B cell (primary cell): ENCODE data around the gene BBS7. TPM values are rescaled to one million over a fixed set of nuclear protein-coding genes. Genes with fewer than 3 reads are reported as not detected.

ENCODE experiments used
- ATAC-seq: fragments of 200-7000 bp; cut with Tn5 transposase; one replicate; pipeline ENCODE4 v1.10.0; 2021; ENCODE audit warnings: low read depth, mild to moderate bottlenecking, moderate number of reproducible peaks, moderate library complexity
- CTCF ChIA-PET: fragments of 350-600 bp; sonication (Branson Sonifier 250); formaldehyde crosslinking; loops from one replicate; lab custom pipeline; 2021; ENCODE audit warnings: antibody characterized with exemption, inconsistent platforms; lab: Charles Lee
- POLR2A ChIA-PET: fragments of 350-600 bp; sonication (Branson Sonifier 250); formaldehyde crosslinking; loops from one replicate; lab custom pipeline; 2021; ENCODE audit warnings: antibody characterized with exemption; lab: Charles Lee
- DNase-seq: peaks from one replicate; pipeline ENCODE4 v3.0.0; 2013
- H2AFZ ChIP-seq: 2 replicates; pipeline ENCODE4 v1.6.1; 2012; ENCODE audit warnings: mild to moderate bottlenecking, low read depth, low read length; ENCODE audit not compliant: insufficient read depth, poor library complexity, severe bottlenecking
- H3K27ac ChIP-seq, 2 donors: 1 replicate in 1 of 2; 2 replicates in 1 of 2; pipeline ENCODE4 v1.5.1; 2012 to 2013; ENCODE audit warnings: low read length in 2 of 2, mild to moderate bottlenecking in 2 of 2, moderate library complexity in 1 of 2
- H3K27me3 ChIP-seq, 4 experiments: fragments of 200-600 bp in 1 of 4; sonication (generic) in 1 of 4; replicated peaks in 1 of 4; 1 replicate in 2 of 4; 2 replicates in 2 of 4; pipeline versions ENCODE4 v1.6.1 to v1.7.0; 2013 to 2016; ENCODE audit warnings: low read length in 3 of 4, mild to moderate bottlenecking in 2 of 4, mixed read lengths in 1 of 4, moderate library complexity in 1 of 4; ENCODE audit not compliant: insufficient read depth in 4 of 4, control insufficient read depth in 3 of 4; ENCODE audit errors: control extremely low read depth in 1 of 4
- H3K36me3 ChIP-seq, 2 experiments: replicated peaks in 1 of 2; 1 replicate in 1 of 2; 2 replicates in 1 of 2; pipeline versions ENCODE4 v1.6.1 to v1.7.1; 2013; ENCODE audit warnings: low read length in 1 of 2; ENCODE audit not compliant: insufficient read depth in 2 of 2, control insufficient read depth in 1 of 2; ENCODE audit errors: control extremely low read depth in 1 of 2, extremely low read depth in 1 of 2
- H3K4me1 ChIP-seq, 2 donors: fragments of 200-600 bp in 1 of 2; sonication (generic) in 1 of 2; 1 replicate in 1 of 2; 2 replicates in 1 of 2; pipeline versions ENCODE4 v1.5.1 to v1.6.1; 2013 to 2017; ENCODE audit warnings: low read length in 2 of 2; ENCODE audit not compliant: control insufficient read depth in 2 of 2, insufficient read depth in 2 of 2
- H3K4me2 ChIP-seq: replicated peaks from 2 replicates; pipeline ENCODE3; 2012; ENCODE audit warnings: mild to moderate bottlenecking, low read depth, low read length; ENCODE audit not compliant: poor library complexity, severe bottlenecking
- H3K4me3 ChIP-seq, 5 experiments: fragments of 200-600 bp in 1 of 5; sonication (generic) in 1 of 5; 1 replicate in 3 of 5; 2 replicates in 2 of 5; pipeline versions ENCODE4 v1.5.1 to v1.7.0; 2011 to 2016; ENCODE audit warnings: low read length in 4 of 5, mild to moderate bottlenecking in 4 of 5, low read depth in 2 of 5, control low read depth in 1 of 5, moderate library complexity in 1 of 5; ENCODE audit not compliant: insufficient read depth in 1 of 5; ENCODE audit errors: control extremely low read depth in 1 of 5, extremely low read depth in 1 of 5
- H3K79me2 ChIP-seq: fragments of 200-600 bp; sonication (generic); one replicate; pipeline ENCODE4 v1.6.0; 2016; ENCODE audit warnings: low read length; ENCODE audit not compliant: control insufficient read depth, insufficient read depth
- H3K9ac ChIP-seq: fragments of 200-600 bp; sonication (generic); 2 replicates; pipeline ENCODE4 v1.6.1; 2017; ENCODE audit warnings: mild to moderate bottlenecking, low read length, moderate library complexity
- H3K9me3 ChIP-seq, 3 donors: one replicate each; pipeline versions ENCODE4 v1.6.1 to v1.7.1; 2013; ENCODE audit warnings: low read length in 2 of 3; ENCODE audit not compliant: control insufficient read depth in 2 of 3, insufficient read depth in 1 of 3; ENCODE audit errors: control extremely low read depth in 1 of 3
- H4K20me1 ChIP-seq: 2 replicates; pipeline ENCODE4 v1.6.0; 2012; ENCODE audit warnings: mild to moderate bottlenecking, low read length; ENCODE audit not compliant: insufficient read depth, control insufficient read depth, poor library complexity, severe bottlenecking
- H3K27ac Mint-ChIP-seq: one replicate; pipeline ENCODE4 v1.8.0; 2021; ENCODE audit warnings: mixed read lengths
- H3K27me3 Mint-ChIP-seq: one replicate; pipeline ENCODE4 v1.8.0; 2021; ENCODE audit warnings: mixed read lengths
- H3K4me1 Mint-ChIP-seq: one replicate; pipeline ENCODE4 v1.8.0; 2021; ENCODE audit warnings: mixed read lengths
- H3K4me3 Mint-ChIP-seq: one replicate; pipeline ENCODE4 v1.8.0; 2021; ENCODE audit warnings: mixed read lengths
- H3K9me3 Mint-ChIP-seq: one replicate; pipeline ENCODE4 v1.8.0; 2022; ENCODE audit warnings: mixed read lengths; ENCODE audit not compliant: insufficient read depth
- EZH2 ChIP-seq: IDR thresholded peaks from 2 replicates; pipeline ENCODE4 v1.6.1; 2012; ENCODE audit warnings: borderline replicate concordance, low read depth, mild to moderate bottlenecking, moderate library complexity, low read length; ENCODE audit not compliant: insufficient read depth, poor library complexity, severe bottlenecking
- WGBS: methylation state at CpG from one replicate; pipeline ENCODE4 v1.1.5; 2013; ENCODE audit warnings: missing lambda C conversion rate; ENCODE audit not compliant: insufficient coverage; 5-methylcytosine and 5-hydroxymethylcytosine counted together
- intact Hi-C: fragments of 100-400 bp; cut with micrococcal nuclease; formaldehyde crosslinking; loops from one replicate; pipeline ENCODE4 v1.10.0; 2022
- polyA plus RNA-seq: library from polyadenylated mRNA; depleted of rRNA; stranded (reverse); fragments of >200 nt; gene quantifications from 2 replicates; pipeline ENCODE4 v1.2.3, GENCODE V29; 2012
- total RNA-seq, 2 donors: library from RNA; stranded (reverse); fragments of 120-200 nt in 1 of 2; gene quantifications; 1 replicate in 1 of 2; 2 replicates in 1 of 2; pipeline versions ENCODE4 v1.2.3 to v1.2.4, GENCODE V29; 2013 to 2022
- TF ChIP-seq, protein P1 (sequence below): fragments of 200-600 bp; IDR thresholded peaks from one replicate; pipeline ENCODE4 v1.8.0; 2022; ENCODE audit warnings: antibody characterized with exemption, mild to moderate bottlenecking

Gene BBS7
- total and polyA plus RNA-seq, 2 donors (not counting 1 experiment from before 2014, with no cell fraction given) = 4.3 to 9.1 TPM

GRCh38 chr4:121846662-121847061 is 23.6 kb downstream of the BBS7 start:
- Histone ChIP-seq H3K79me2 (no peaks in the 10 kb centered on the region), H3K9ac (no peak overlapping the region), H3K4me3 (no peak overlapping the region), H3K27ac (no peak overlapping the region), H3K27me3 (no peaks in the 10 kb centered on the region), H4K20me1 (no peaks in the 10 kb centered on the region), H3K36me3 (peaks cover 3 to 15% of the 10 kb centered on the region in 2 experiments), H3K9me3 (no peaks in the 10 kb centered on the region), H3K4me2 (no peak overlapping the region), H3K4me1 (no peaks in the 10 kb centered on the region), H2AFZ (no peak overlapping the region)
- Mint-ChIP-seq H3K4me3 (no peak overlapping the region), H3K9me3 (no peaks in the 10 kb centered on the region), H3K27me3 (no peaks in the 10 kb centered on the region), H3K27ac (no peak overlapping the region), H3K4me1 (no peaks in the 10 kb centered on the region)
- WGBS = no CpG with 5 or more reads among the region's 6 CpGs
- ChIA-PET POLR2A (no interaction called here), CTCF (no interaction called here)
- no peak for ATAC-seq
- intact Hi-C loops = no loop called here
- DNase-seq = no peak
- no peak for TF ChIP-seq EZH2
- TF ChIP-seq, protein P1, sequence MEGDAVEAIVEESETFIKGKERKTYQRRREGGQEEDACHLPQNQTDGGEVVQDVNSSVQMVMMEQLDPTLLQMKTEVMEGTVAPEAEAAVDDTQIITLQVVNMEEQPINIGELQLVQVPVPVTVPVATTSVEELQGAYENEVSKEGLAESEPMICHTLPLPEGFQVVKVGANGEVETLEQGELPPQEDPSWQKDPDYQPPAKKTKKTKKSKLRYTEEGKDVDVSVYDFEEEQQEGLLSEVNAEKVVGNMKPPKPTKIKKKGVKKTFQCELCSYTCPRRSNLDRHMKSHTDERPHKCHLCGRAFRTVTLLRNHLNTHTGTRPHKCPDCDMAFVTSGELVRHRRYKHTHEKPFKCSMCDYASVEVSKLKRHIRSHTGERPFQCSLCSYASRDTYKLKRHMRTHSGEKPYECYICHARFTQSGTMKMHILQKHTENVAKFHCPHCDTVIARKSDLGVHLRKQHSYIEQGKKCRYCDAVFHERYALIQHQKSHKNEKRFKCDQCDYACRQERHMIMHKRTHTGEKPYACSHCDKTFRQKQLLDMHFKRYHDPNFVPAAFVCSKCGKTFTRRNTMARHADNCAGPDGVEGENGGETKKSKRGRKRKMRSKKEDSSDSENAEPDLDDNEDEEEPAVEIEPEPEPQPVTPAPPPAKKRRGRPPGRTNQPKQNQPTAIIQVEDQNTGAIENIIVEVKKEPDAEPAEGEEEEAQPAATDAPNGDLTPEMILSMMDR = no peak

GRCh38 chr4:121842862-121843261 is 27.4 kb downstream of the BBS7 start:
- no peaks in the 10 kb centered on the region for H4K20me1 ChIP-seq
- POLR2A ChIA-PET = no interaction called here
- ATAC-seq (no peak), DNase-seq (no peak)
- no peaks in the 10 kb centered on the region for H3K27me3 ChIP-seq
- H3K36me3 ChIP-seq = peaks cover 3 to 9% of the 10 kb centered on the region in 2 experiments
- no peaks in the 10 kb centered on the region for H3K79me2 ChIP-seq
- no peak overlapping the region for H3K4me2 ChIP-seq
- Mint-ChIP-seq H3K4me3 (no peak overlapping the region), H3K4me1 (no peaks in the 10 kb centered on the region), H3K9me3 (no peaks in the 10 kb centered on the region), H3K27ac (no peak overlapping the region), H3K27me3 (no peaks in the 10 kb centered on the region)
- no peak overlapping the region for H3K27ac ChIP-seq
- H3K9me3 ChIP-seq = no peaks in the 10 kb centered on the region
- CTCF ChIA-PET = no interaction called here
- WGBS = 100% methylated on average over 4 of the region's 4 CpGs
- no peaks in the 10 kb centered on the region for H3K4me1 ChIP-seq
- no peak overlapping the region for H3K4me3 ChIP-seq
- no peak overlapping the region for H2AFZ ChIP-seq
- intact Hi-C loops = no loop called here
- TF ChIP-seq, protein P1 = no peak
- no peak for TF ChIP-seq EZH2
- H3K9ac ChIP-seq = no peak overlapping the region
